ENCODE results near the gene MAN1A1. TPM values are rescaled to one million over a fixed set of nuclear protein-coding genes. Genes with fewer than 3 reads are reported as not detected.

Gene MAN1A1
- polyA plus RNA-seq, 2 of the 4 experiments (the other 2 are of a cell fraction): 0.05 TPM; not detected in 1

- Histone ChIP-seq H3K4me3 (no peak overlapping the region), H3K27ac (no peak overlapping the region), H3K4me1 (no peaks in the 10 kb centered on the region), H3K9me3 (no peaks in the 10 kb centered on the region), H3K4me2 (no peak overlapping the region)
- POLR2A ChIA-PET: no interaction called here
- 6% methylated on average over 3 of the region's 3 CpGs for WGBS (ENCODE audit: missing lambda C conversion rate)
- TF ChIP-seq HOXB5 (CRISPR knock-in tag; IDR thresholded peaks at IDR 0.05): no peak
- no peak for TF ChIP-seq PBX3 (IDR thresholded peaks at IDR 0.05)
- no peak for TF ChIP-seq BHLHE40 (IDR thresholded peaks at IDR 0.05; ENCODE audit: low read depth, low read length)
- no peak for TF ChIP-seq HEYL (CRISPR knock-in tag; IDR thresholded peaks at IDR 0.05)
- TF ChIP-seq REST (IDR thresholded peaks at IDR 0.05): no peak
- TF ChIP-seq NR3C1 (IDR thresholded peaks at IDR 0.05): no peak
- no peak for TF ChIP-seq FOSB (CRISPR knock-in tag; IDR thresholded peaks at IDR 0.05)
- TF ChIP-seq ZC3H11A (IDR thresholded peaks at IDR 0.05): no peak
- no peak for TF ChIP-seq TP53 (CRISPR knock-in tag; IDR thresholded peaks at IDR 0.05)
- no peak for TF ChIP-seq RARB (CRISPR knock-in tag; IDR thresholded peaks at IDR 0.05)
- DNase-seq (ENCODE audit: low read depth in 1 of 2, low spot score in 1 of 2) (no peak), ATAC-seq (no peak), FAIRE-seq (no peak)
- CTCF ChIA-PET: no interaction called here
Measured at GRCh38 chr6:119285908-119286625, 63.5 kb downstream of the MAN1A1 start.

- DNase-seq (ENCODE audit: low read depth in 1 of 2, low spot score in 1 of 2) (peak in 1 of 2 experiments; percentile 25), ATAC-seq (peak in 1 of 2 experiments; percentile 70; a peak in 3 of 6 replicates), FAIRE-seq (no peak)
- ChIA-PET CTCF (interaction anchor here (0.6 kb wide), 1 partner anchor 237 kb away, joined by 3 read pairs; no protein-coding TSS in a partner anchor), POLR2A (no interaction called here)
- Histone ChIP-seq H3K27ac (no peak overlapping the region), H3K9me3 (no peaks in the 10 kb centered on the region), H3K4me1 (no peaks in the 10 kb centered on the region), H3K4me3 (no peak overlapping the region), H3K4me2 (no peak overlapping the region)
- WGBS (ENCODE audit: missing lambda C conversion rate): 69% methylated on average over 4 of the region's 4 CpGs
- TF ChIP-seq GATA3 (IDR thresholded peaks at IDR 0.05; ENCODE audit: borderline replicate concordance) (no peak), RFX5 (IDR thresholded peaks at IDR 0.05) (no peak), RAD21 (conservative IDR thresholded peaks at IDR 0.05 in 1 of 2, IDR thresholded peaks at IDR 0.05 in 1 of 2) (no peak), NR3C1 (IDR thresholded peaks at IDR 0.05) (no peak), EHMT2 (IDR thresholded peaks at IDR 0.05; ENCODE audit: low read depth) (no peak), TP53 (CRISPR knock-in tag; IDR thresholded peaks at IDR 0.05) (no peak), HOXA7 (CRISPR knock-in tag; IDR thresholded peaks at IDR 0.05) (no peak), ZNF302 (CRISPR knock-in tag; IDR thresholded peaks at IDR 0.05) (no peak), CBX8 (IDR thresholded peaks at IDR 0.05) (no peak), HMGXB4 (CRISPR knock-in tag; IDR thresholded peaks at IDR 0.05; ENCODE audit: borderline replicate concordance) (no peak), SREBF2 (IDR thresholded peaks at IDR 0.05) (no peak), HOXB13 (CRISPR knock-in tag; IDR thresholded peaks at IDR 0.05; ENCODE audit: low read depth) (no peak), KDM5A (IDR thresholded peaks at IDR 0.05) (no peak), ZFP36 (IDR thresholded peaks at IDR 0.05; ENCODE audit: borderline replicate concordance, partially characterized antibody) (no peak), CBX2 (IDR thresholded peaks at IDR 0.05; ENCODE audit: borderline replicate concordance, low read depth) (no peak), FOSL2 (IDR thresholded peaks at IDR 0.05) (no peak), FOSL2 (CRISPR knock-in tag; IDR thresholded peaks at IDR 0.05) (no peak), E2F6 (IDR thresholded peaks at IDR 0.05; ENCODE audit: borderline replicate concordance, low read depth) (no peak), ZSCAN20 (CRISPR knock-in tag; IDR thresholded peaks at IDR 0.05) (no peak), JUN (IDR thresholded peaks at IDR 0.05) (no peak)
Measured at GRCh38 chr6:119284861-119285521, 64.6 kb downstream of the MAN1A1 start.
